Esophagus muscularis mucosa (tissue), 2 donors: ENCODE measurements around the gene STARD8.

Source experiments
- EP300 ChIP-seq: sonication (generic); formaldehyde crosslinking; IDR thresholded peaks from one replicate; pipeline ENCODE4 v1.6.1; 2017; ENCODE audit warnings: antibody characterized with exemption
- POLR2A ChIP-seq: fragments of 450-650 bp; IDR thresholded peaks from one replicate; pipeline ENCODE4 v1.6.1; 2017; ENCODE audit warnings: antibody characterized with exemption, moderate library complexity, mild to moderate bottlenecking, low read depth

GRCh38 chrX:68650491-68650890, 3.0 kb downstream of the STARD8 start:
- TF ChIP-seq EP300 (no peak), POLR2A (no peak)
